Left ventricle myocardium superior (tissue), 1 donor: Measurements from ENCODE around the gene ARMH2. TPM values are rescaled to one million over a fixed set of nuclear protein-coding genes. Genes with fewer than 3 reads are reported as not detected.

Experiments used
- ATAC-seq: fragments of 200-7000 bp; cut with Tn5 transposase; one replicate; pipeline ENCODE4 v1.9.1; 2020; ENCODE audit warnings: mild to moderate bottlenecking, moderate library complexity
- DNase-seq: peaks from one replicate; pipeline ENCODE4 v3.0.0-alpha.2; 2020
- intact Hi-C: fragments of 100-400 bp; cut with micrococcal nuclease; formaldehyde crosslinking; loops from one replicate; pipeline ENCODE4 v1.11.0; 2022
- total RNA-seq: library from RNA; stranded (reverse); fragmentation: NEBNext Ultra II Directional; extraction: Animal tissue kit (Norgen Biotek cat#: 25700); gene quantifications from one replicate; pipeline ENCODE4 v1.2.1, GENCODE V29; 2021
- donor health status: DM: no; HTN: yes; CAD: no; lungs with severe emphysema.

ARMH2 gene
- total RNA-seq, 1 donor from 2014 or later: not detected

DNA sequence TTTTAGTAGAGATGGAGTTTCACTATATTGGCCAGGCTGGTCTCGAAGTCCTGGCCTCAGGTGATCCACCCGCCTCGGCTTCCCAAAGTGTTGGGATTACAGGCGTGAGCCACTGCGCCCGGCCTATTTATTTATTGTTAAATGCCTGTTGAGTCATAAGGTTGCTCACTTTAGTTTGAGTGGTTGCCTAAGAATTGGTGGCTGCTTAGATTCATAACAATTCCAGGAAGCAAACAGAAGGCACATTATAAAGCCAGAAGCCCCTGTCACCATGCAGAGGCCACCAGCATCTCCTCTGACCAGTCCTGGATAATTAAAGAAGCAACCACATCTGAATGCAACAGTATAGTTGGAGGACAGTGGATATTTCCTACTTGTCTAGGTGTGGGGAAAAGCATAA lies 24.0 kb upstream of the ARMH2 start:
- no peak for DNase-seq
- intact Hi-C loops: no loop called here
- no peak for ATAC-seq

DNA sequence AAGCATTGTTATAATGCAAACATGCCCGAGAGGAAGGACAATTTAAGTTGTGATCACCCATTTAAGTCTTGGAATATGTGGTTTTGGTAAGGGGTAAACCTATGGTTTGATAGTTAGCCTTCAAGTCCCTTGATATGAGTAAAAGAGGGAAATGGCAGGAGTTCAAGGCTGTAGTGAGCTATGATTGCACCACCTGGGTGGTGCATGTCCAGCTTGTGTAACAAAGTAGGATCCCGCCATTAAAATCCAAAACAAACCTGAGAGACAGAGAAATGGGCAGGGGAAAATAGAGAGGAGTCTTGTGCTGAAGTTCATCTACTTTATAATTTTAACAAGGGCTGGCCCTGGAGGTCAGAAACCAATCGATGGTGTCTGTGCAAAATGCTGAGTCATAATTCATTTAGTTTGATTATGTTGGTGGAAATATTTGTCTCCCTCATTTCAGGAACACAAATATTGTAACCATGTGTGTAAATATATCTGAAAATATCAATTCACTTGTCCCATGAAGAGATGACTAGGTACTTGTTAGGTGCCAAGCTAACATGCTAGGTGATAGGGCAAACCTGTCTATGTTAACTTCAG lies 23.2 kb upstream of the ARMH2 start:
- DNase-seq (no peak), ATAC-seq (no peak)
- intact Hi-C loops: no loop called here

DNA sequence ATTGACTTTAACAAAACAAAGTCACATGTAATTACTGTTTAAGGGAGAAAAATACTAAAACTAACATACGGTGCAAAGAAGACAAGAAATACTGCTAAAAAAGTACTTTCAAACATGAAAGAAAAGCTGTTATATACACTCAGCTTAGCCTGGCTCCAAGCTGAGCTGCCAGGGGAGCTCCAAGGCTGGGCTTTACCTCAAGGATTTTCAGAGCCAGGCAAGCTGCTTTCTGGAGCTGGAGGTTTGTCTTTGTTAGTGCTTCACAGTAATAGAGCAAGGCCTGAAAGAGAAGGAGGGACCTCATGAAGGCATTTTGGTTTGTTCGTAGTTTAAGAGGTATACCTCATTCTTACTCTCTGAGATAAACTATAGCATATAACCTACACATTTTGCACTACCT lies 19.6 kb upstream of the ARMH2 start:
- intact Hi-C loops: no loop called here
- ATAC-seq (no peak), DNase-seq (no peak)

DNA sequence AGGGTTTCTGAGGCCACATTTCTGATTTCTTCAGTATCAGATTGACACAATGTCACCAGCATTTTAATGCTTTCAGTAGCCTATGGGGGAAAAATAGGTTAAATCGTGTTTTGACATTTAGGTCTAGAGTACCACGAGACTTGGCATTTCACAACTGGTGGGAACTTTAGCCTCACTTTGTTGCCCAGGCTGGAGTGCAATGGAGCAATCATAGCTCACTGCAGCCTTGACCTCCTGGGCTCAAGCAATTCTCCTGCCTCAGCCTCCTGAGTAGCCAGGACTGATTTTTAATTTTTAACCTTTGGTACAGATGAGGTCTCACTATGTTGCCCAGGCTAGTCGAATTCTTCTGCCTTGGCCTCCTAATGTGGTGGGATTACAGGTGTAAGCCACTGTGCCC lies 11.0 kb upstream of the ARMH2 start:
- DNase-seq (no peak), ATAC-seq (no peak)
- intact Hi-C loops: no loop called here

DNA sequence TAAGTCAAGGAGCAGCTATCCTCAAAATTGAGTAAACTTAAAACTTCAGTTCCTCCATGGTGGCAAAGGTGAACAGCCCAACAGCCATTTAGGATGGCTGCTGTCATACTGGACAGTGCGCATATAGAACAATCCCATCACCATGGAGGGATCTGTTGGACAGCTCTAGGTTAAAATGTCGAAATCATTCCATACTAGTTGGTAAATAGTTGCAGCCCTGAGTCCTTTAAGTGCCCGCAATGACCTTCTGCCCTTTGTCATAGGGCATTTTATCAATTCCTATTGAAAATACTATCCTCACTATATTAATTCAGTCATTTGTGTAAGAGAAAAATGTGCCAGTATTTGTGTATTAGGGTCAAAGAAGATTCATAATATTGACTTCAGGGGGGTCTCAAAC lies 8.9 kb upstream of the ARMH2 start:
- ATAC-seq (no peak), DNase-seq (no peak)
- intact Hi-C loops: no loop called here

DNA sequence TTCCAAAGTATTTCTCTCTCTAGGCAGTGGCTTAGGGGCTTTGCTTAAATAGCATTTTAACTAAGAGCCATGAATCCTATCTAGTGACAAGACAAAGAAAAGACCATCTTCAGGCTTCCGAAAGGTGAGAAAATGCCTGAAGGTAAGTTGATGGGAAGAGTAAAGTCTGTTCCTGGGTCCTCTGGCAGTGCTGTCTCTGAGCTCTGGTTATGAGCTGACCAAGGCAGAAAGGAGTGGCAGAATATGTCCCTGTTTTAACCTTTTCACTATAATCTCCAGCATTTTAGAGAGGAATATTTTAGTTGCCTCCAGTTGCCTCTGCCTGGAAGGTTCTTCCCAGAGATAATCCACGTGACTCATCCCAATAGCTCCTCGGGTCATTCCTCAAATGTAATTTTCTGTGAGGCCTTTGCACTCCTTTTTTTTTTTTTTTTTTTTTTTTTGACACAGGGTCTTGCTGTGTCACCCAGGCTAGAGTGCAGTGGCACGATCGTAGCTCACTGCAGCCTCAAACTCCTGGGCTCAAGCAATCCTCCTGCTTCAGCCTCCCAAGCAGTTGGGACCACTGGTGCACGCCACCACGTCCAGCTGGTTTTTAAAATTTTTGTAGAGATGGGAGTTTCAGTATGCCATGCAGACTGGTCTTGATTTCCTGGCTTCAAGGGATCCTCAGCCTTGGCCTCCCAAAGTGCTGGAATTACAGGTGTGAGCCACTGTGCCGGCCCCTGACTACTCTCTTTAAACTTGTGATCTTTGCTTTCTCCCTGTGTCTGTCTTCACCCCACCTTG lies 3.7 kb upstream of the ARMH2 start:
- intact Hi-C loops: no loop called here
- DNase-seq (no peak), ATAC-seq (no peak)

DNA sequence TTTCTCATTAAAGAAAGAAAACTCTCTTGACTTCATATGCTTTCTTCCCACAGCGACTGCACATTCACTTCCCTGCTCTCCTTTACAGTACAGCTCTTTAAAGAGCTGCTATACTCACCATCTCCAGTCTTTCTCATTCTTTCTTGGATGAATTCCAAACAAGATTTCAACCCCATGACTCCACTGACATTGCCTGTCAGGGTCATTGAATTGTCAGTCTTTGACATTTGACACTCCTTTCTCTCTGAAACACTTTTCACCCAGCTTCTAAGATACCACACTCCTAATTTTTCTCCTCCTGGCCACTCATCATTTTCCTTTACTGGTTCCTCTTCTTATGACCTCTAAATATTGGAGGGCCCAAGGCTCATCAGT lies 811 bp upstream of the ARMH2 start:
- ATAC-seq (no peak), DNase-seq (no peak)
- intact Hi-C loops: no loop called here

DNA sequence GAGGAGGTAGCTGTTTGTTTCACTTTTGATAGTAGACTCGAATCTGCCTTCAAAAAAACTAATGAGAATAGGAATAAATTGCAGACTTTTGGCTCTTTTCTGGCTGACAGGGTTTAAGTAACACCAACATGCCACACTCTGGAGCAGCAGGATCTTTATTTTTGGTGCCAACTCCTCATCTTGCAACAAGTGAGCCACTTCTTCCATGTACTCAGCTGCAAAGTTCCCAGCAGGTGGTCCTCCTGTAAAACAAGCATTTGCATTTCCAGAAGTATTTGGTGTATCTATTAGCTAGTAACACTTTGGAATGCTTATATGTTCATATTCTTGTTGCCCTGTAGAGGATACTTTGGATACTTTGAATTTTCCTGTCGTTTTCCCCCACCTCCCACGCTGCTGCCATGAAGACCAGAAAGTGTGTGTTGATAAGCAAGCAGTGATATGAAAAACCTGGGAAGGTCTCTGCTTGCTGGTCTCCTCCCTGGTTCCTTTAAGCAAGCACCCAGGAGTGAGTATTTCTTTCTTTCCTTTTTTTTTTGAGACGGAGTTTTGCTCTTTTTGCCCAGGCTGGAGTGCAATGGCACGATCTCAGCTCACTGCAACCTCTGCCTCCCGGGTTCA lies 1.0 kb downstream of the ARMH2 start:
- ATAC-seq (no peak), DNase-seq (no peak)
- intact Hi-C loops: no loop called here

DNA sequence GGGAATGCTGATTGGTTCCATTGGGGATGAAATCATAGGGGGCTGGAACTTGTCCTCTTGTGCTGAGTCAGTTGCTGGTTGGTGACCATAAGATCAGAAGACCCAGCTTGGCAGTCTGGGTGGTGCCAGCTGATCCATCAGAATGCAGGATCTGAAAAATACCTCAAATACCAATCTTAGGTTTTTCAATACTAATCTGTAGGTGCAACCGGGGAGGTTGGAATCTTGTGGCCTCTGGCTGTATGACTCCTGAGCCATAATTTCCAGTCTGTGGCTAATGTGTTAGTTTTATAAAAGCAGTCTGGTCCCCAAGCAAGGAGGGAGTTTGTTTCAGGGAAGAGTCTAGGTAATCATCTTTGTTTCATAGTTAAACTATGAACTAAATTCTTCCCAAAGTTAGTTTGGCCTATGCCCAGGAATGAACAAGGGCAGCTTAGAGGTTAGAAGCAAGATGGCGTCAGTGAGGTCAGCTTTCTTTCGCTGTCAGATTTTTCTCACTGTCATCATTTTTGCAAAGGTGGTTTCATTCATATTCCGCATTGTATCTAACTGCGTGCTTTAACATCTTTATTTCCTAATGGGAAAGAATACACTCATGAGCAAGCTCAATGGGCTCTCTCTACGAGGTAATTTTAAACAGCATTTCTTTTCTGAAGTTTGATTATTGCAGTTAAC lies 2.0 kb downstream of the ARMH2 start:
- no peak for ATAC-seq
- intact Hi-C loops: no loop called here
- DNase-seq: no peak

DNA sequence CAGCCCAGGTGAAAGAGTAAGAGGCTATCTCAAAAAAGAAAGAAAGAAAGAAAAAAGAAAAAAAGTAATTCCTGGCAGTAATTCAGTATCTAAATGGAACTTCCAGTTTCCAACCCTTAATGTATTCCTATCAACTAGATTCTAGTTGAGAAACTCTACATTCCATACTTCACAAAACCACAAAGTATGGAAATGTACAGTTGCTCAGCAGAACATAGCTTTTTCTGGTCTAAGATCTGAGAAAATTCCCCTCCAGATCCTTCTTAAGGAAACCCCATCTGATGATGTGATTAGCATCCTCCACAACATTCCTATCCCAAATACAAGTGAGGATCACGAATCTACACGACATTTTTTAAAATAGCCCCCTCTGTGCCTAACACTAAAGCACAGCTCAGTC lies 3.6 kb downstream of the ARMH2 start:
- intact Hi-C loops: no loop called here
- DNase-seq: no peak
- ATAC-seq: no peak

DNA sequence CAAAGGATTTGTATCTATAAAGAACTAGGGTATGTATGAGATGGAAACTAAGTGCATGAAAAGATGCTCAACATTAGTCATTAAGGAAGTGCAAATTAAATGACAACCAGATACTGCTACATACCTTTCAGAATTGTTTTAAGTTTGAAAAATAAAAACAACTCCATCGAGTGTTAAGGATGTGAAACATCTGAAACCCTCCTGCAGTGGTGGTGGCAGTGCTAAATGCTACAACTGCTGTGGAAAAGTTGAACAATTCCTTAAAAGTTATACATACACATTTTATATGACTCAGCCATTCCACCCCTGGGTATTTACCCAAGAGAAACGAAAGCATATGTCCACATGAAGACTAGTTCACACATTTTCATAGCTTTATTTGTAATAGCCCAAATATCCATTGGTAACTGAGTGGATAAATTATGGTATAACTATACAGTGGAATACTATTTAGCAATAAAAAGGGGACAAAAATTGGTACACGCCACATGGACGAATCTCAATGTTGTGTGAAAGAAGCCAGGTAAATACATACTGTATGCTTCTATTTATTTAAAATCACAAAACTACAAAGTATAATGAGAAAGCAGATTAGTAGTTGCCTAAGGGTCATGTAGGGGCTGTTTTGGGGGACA lies 10.6 kb downstream of the ARMH2 start:
- intact Hi-C loops: no loop called here
- no peak for ATAC-seq
- no peak for DNase-seq

DNA sequence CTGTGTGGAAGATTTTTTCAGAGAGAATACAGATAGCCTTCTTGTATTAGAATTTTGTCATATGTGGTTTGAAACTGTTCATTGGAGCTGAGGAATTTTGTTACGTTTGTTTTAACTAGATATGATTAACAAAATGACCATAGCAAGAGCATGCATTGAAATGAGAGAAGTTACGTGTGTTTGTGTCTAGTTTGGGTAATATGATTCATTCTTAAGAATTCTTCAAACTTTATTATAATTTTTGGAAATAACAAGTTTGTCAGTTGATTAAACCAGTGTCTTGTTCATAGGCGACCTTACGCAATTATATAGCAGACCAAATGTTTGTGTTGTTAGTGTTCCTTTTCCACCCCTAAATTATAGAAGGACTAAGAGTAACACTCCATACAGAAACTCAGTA lies 18.5 kb downstream of the ARMH2 start:
- DNase-seq: no peak
- intact Hi-C loops: no loop called here
- ATAC-seq: no peak

DNA sequence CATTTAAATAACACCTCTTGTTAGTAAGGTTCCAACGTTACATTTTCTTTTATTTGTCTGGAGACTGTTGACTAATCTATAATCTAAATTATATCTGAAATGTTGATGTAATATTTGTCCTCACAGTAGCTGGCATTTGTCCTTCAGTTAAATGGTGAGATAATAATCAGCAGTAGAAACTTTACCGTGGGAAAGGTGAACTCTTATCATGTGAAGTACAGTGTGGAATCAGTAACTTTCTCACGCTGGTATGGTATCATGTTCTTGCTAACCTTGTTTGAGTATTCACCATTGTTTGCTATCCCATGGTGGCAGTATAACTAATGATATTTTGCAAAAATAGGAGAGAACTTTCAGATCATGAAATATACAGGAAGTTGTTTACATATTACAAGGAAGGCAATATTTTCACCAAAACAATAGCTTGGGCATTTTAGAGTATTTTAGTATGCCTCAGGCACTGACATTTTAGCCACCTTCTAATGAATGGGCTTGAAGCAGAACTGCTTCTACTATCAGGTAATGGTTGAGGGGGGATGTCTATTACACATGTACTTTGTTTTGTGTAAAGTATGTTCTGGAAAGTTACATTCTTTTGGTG lies 19.2 kb downstream of the ARMH2 start:
- intact Hi-C loops: no loop called here
- ATAC-seq: no peak

DNA sequence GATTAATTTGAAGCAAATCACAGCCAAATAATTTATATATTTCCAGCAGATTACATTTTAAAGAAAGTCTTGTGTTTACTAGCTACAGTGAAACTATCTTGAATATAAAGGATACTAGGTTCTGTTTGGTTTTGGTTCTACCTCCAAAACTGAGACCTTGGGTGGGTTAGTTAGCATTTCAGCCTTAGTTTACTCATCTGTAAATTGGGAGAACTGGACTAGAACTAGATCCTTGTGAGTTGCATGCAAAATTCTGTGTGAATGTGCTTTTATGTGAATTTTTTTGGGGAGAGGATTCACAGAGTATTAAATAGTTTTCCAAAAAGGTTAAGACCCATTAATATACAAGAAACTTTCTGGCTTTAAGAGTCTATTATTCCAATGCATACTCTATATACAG lies 19.8 kb downstream of the ARMH2 start:
- DNase-seq (no peak), ATAC-seq (no peak)
- intact Hi-C loops: no loop called here

More for the DNA sequence above, 19.2 kb downstream of the ARMH2 start:
- DNase-seq: no peak

DNA sequence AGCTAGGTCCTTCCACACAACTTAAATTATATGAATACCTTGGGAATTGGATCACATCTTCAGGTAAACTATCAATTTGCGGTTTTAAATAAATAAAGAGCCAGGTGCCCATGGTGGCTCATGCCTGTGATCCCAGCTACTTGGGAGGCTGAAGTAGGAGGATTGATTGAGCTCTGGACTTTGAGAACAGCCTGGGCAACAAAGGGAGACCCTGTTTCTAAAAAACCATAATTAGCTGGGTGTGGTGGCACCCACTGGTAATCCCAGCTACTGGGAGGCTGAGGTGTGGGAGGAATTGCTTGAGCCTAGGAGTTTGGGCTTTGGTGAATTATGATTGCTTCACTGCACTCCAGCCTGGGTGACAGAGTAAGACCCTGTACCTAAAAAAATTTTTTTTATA lies 20.6 kb downstream of the ARMH2 start:
- intact Hi-C loops: no loop called here
- DNase-seq: no peak

DNA sequence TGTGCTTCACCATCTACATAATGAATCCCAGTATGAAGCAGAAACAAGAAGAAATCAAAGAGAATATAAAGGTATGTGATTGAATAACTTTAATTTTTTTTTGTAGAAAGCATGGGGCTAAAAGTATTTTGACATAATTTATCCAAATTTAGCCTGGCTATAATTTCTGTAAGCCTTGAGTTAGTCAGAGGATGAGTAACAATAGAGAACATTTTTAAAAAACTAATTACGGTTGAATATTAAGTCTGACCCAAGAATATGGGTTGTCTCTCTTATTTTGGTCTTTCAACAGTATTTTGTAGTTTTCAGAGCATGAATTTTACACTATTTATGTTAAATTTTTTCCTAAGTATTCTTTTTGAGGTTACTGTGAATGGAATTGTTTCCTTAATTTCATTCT lies 21.5 kb downstream of the ARMH2 start:
- ATAC-seq (no peak), DNase-seq (no peak)
- intact Hi-C loops: no loop called here

More for the DNA sequence above, 20.6 kb downstream of the ARMH2 start:
- no peak for ATAC-seq

DNA sequence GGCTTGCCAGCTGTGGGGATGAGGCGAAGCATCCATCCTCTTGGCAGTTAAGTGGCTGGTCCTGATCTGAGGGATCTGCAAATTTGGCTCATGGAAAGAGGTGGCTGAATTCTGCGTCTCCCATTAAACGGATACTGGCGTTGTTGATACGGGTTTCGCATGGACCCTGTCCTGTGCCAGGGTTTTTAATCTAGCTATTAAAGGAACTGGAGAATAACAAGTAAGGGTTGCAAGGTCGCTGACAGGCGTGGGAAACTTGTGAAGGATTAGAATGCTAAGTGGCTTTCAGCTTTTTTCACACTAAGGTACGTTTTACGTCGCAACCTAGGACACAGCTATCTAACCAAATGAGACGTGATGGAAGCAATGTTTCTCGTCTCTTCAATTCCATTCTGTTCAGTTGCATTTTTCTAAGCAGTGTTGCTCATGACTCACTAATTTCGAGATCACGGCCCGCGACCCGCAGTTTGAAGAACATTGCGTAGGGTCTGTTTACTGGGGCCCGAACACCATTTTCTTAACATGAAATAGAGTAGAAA lies 23.1 kb downstream of the ARMH2 start:
- no peak for DNase-seq
- no peak for ATAC-seq
- intact Hi-C loops: no loop called here

DNA sequence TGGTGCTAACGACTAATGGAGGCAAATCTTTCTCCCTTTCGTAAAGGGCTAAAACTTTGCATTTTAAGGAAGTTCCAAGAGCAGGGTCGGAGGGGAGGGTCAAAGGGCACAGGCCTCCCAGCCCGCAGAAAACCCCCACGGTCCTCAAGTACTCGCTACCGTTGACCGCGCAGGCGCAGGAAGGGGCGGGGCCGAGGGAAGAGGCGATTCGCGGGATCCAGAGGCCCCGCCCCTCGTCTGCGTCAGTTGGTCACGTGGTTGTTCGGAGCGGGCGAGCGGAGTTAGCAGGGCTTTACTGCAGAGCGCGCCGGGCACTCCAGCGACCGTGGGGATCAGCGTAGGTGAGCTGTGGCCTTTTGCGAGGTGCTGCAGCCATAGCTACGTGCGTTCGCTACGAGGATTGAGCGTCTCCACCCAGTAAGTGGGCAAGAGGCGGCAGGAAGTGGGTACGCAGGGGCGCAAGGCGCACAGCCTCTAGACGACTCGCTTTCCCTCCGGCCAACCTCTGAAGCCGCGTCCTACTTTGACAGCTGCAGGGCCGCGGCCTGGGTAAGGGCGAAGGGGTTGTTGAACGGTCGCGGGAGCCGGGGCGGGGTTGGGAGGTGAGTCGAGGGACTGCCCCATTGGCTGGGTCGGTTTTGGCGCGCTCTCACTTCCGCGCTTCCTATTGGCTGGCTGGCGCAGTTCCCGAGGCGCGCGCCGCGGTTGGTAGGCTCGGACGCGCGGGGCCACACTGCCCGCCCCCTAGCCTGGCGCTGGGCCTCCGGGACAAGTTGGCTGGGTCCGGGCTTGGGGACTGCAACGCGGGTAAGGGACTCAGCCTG lies 23.8 kb downstream of the ARMH2 start, which contains the start of gene GMNN:
Gene GMNN, plus strand, starts transcription at position 242 of the 824 bp plus-strand sequence. CDS start 2,310 bp downstream, outside the sequence.
- DNase-seq (peak; percentile 100), ATAC-seq (peak; percentile 99)
- intact Hi-C loops: loop anchor here (5.0 kb wide), 1 partner anchor 193 kb away; no protein-coding TSS in a partner anchor
